Hepatocyte (in vitro differentiated cells): Measurements from ENCODE around the gene SLC10A3. TPM values are rescaled to one million over a fixed set of nuclear protein-coding genes. Genes with fewer than 3 reads are reported as not detected.

ENCODE experiments used
- DNase-seq: peaks from one replicate; pipeline ENCODE4 v3.0.0-alpha.2; 2016; ENCODE audit warnings: low spot score
- H2AFZ ChIP-seq: fragments of 200-600 bp; sonication (generic); 2 replicates; pipeline ENCODE4 v1.6.0; 2016; ENCODE audit warnings: antibody characterized with exemption, mild to moderate bottlenecking
- H3K27ac ChIP-seq: fragments of 200-600 bp; sonication (generic); 2 replicates; pipeline ENCODE4 v1.5.1; 2016; ENCODE audit warnings: mild to moderate bottlenecking
- H3K27me3 ChIP-seq: fragments of 200-600 bp; sonication (generic); 2 replicates; pipeline ENCODE4 v1.6.1; 2016
- H3K36me3 ChIP-seq: fragments of 200-600 bp; sonication (generic); replicated peaks from 2 replicates; pipeline ENCODE4 v1.5.1; 2016; ENCODE audit warnings: low read depth; ENCODE audit not compliant: insufficient read depth
- H3K4me1 ChIP-seq: fragments of 200-600 bp; sonication (generic); 2 replicates; pipeline ENCODE4 v1.5.1; 2016; ENCODE audit warnings: mild to moderate bottlenecking, moderate library complexity; ENCODE audit not compliant: insufficient read depth
- H3K4me2 ChIP-seq: fragments of 200-600 bp; sonication (generic); 2 replicates; pipeline ENCODE4 v1.6.0; 2016
- H3K4me3 ChIP-seq: fragments of 200-600 bp; sonication (generic); 2 replicates; pipeline ENCODE4 v1.5.1; 2016; ENCODE audit warnings: mild to moderate bottlenecking
- H3K79me2 ChIP-seq: fragments of 200-600 bp; sonication (generic); 2 replicates; pipeline ENCODE4 v1.6.0; 2017; ENCODE audit warnings: mild to moderate bottlenecking
- H3K9me2 ChIP-seq: fragments of 200-600 bp; sonication (generic); replicated peaks from 2 replicates; pipeline ENCODE4 v1.6.0; 2017; ENCODE audit warnings: mild to moderate bottlenecking; ENCODE audit not compliant: insufficient read depth
- H3K9me3 ChIP-seq: fragments of 200-600 bp; sonication (generic); 2 replicates; pipeline ENCODE4 v1.5.1; 2016; ENCODE audit warnings: low read depth, mild to moderate bottlenecking
- H4K20me1 ChIP-seq: fragments of 200-600 bp; sonication (generic); 2 replicates; pipeline ENCODE4 v1.6.0; 2016; ENCODE audit warnings: mild to moderate bottlenecking; ENCODE audit not compliant: insufficient read depth, poor library complexity, severe bottlenecking
- CTCF ChIP-seq: fragments of 200-600 bp; sonication (generic); IDR thresholded peaks from 2 replicates; pipeline ENCODE4 v1.5.1; 2016; ENCODE audit warnings: antibody characterized with exemption, mild to moderate bottlenecking; ENCODE audit not compliant: poor library complexity
- EZH2 ChIP-seq: fragments of 200-600 bp; sonication (generic); IDR thresholded peaks from 2 replicates; pipeline ENCODE4 v1.6.1; 2016; ENCODE audit warnings: antibody characterized with exemption, mild to moderate bottlenecking, borderline replicate concordance
- EZH2phosphoT487 ChIP-seq: fragments of 200-600 bp; sonication (generic); IDR thresholded peaks from one replicate; pipeline ENCODE4 v1.6.1; 2018; ENCODE audit warnings: antibody characterized with exemption, mild to moderate bottlenecking, low read depth, moderate library complexity; ENCODE audit not compliant: unreplicated experiment, severe bottlenecking
- WGBS: methylation state at CpG from one replicate; pipeline ENCODE4 v1.1.6; 2016; ENCODE audit warnings: low lambda C conversion rate; ENCODE audit errors: missing lambda C conversion rate; 5-methylcytosine and 5-hydroxymethylcytosine counted together
- polyA plus RNA-seq: library from polyadenylated mRNA; unstranded; fragments of >200 nt; fragmentation: Nextera tagmentation; extraction: Ambion mirVana; gene quantifications from 2 replicates; pipeline ENCODE4 v1.2.1, GENCODE V29; 2016
- total RNA-seq: library from RNA; depleted of rRNA; stranded (reverse); fragments of >200 nt; gene quantifications from 2 replicates; pipeline ENCODE4 v1.2.3, GENCODE V29; 2014

SLC10A3 gene
- total and polyA plus RNA-seq, 2 experiments from 2014 or later, result 28.8 to 48.3 TPM

- TF ChIP-seq CTCF, result no peak
- no peak for TF ChIP-seq EZH2phosphoT487
- no peak for TF ChIP-seq EZH2
- no peak overlapping the region for H3K4me3 ChIP-seq
- H4K20me1 ChIP-seq, result no peaks in the 10 kb centered on the region
- no peak overlapping the region for H2AFZ ChIP-seq
- no peaks in the 10 kb centered on the region for H3K4me1 ChIP-seq
- H3K9me2 ChIP-seq, result no peaks in the 10 kb centered on the region
- no peak for DNase-seq
- H3K27ac ChIP-seq, result no peak overlapping the region
- H3K27me3 ChIP-seq, result no peaks in the 10 kb centered on the region
- H3K4me2 ChIP-seq, result no peak overlapping the region
- H3K79me2 ChIP-seq, result no peaks in the 10 kb centered on the region
- WGBS, result 92% methylated on average over 27 of the region's 32 CpGs
- no peaks in the 10 kb centered on the region for H3K9me3 ChIP-seq
- no peaks in the 10 kb centered on the region for H3K36me3 ChIP-seq
These were observed 24.4 kb downstream of the SLC10A3 start for GRCh38 chrX:154466036-154466435.

DNA sequence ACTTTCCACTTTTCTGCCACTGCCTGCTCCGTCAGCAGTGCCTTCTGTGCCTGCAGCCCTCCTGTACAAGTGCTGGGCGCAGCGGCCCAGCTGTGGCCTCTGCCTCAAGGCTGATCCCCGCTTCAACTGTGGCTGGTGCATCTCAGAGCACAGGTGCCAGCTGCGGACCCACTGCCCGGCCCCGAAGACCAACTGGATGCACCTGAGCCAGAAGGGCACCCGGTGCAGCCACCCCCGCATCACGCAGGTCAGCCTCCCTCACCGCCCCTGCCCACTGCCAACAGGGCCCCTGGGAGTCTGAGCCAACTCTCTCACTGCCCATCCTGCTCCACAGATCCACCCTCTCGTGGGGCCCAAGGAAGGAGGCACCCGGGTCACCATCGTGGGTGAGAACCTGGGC lies 24.8 kb downstream of the SLC10A3 start:
- Histone ChIP-seq H2AFZ (no peak overlapping the region), H3K4me2 (no peak overlapping the region), H3K4me3 (no peak overlapping the region), H3K36me3 (no peaks in the 10 kb centered on the region), H3K79me2 (no peaks in the 10 kb centered on the region), H3K27ac (no peak overlapping the region), H3K4me1 (no peaks in the 10 kb centered on the region), H4K20me1 (no peaks in the 10 kb centered on the region), H3K9me2 (no peaks in the 10 kb centered on the region), H3K27me3 (no peaks in the 10 kb centered on the region), H3K9me3 (no peaks in the 10 kb centered on the region)
- 96% methylated on average over 14 of the region's 14 CpGs for WGBS
- TF ChIP-seq EZH2, result no peak
- TF ChIP-seq CTCF, result no peak
- no peak for TF ChIP-seq EZH2phosphoT487
- DNase-seq, result no peak

GRCh38 chrX:154464806-154465365 lies 25.5 kb downstream of the SLC10A3 start:
- Histone ChIP-seq H3K9me2 (no peaks in the 10 kb centered on the region), H4K20me1 (no peaks in the 10 kb centered on the region), H3K27ac (no peak overlapping the region), H2AFZ (no peak overlapping the region), H3K9me3 (no peaks in the 10 kb centered on the region), H3K4me1 (no peaks in the 10 kb centered on the region), H3K4me2 (no peak overlapping the region), H3K27me3 (no peaks in the 10 kb centered on the region), H3K79me2 (peaks cover 6% of the 10 kb centered on the region), H3K4me3 (no peak overlapping the region), H3K36me3 (no peaks in the 10 kb centered on the region)
- 95% methylated on average over 28 of the region's 28 CpGs for WGBS
- no peak for DNase-seq
- TF ChIP-seq EZH2phosphoT487, result no peak
- TF ChIP-seq EZH2, result no peak
- no peak for TF ChIP-seq CTCF
